CD14-positive monocyte (primary cell): ENCODE data around the gene RREB1. TPM values are rescaled to one million over a fixed set of nuclear protein-coding genes. Genes with fewer than 3 reads are reported as not detected.

Experiments used
- DNase-seq, 3 donors: peaks; one replicate each; pipeline ENCODE4 v3.0.0-alpha.2; 2011 to 2022
- H2AFZ ChIP-seq: 2 replicates; pipeline ENCODE4 v1.6.0; 2012; ENCODE audit warnings: mild to moderate bottlenecking, low read depth, low read length, inconsistent platforms; ENCODE audit not compliant: insufficient read depth, poor library complexity, severe bottlenecking
- H3K27ac ChIP-seq, 2 donors: 1 replicate in 1 of 2; 2 replicates in 1 of 2; pipeline ENCODE4 v1.5.1; 2012 to 2013; ENCODE audit warnings: low read length in 2 of 2, control low read depth in 1 of 2, inconsistent platforms in 1 of 2, low read depth in 1 of 2, mild to moderate bottlenecking in 1 of 2
- H3K27me3 ChIP-seq, 2 donors: one replicate each; pipeline versions ENCODE4 v1.6.0 to v1.6.1; 2011 to 2013; ENCODE audit warnings: low read length in 2 of 2; ENCODE audit not compliant: control insufficient read depth in 2 of 2, insufficient read depth in 2 of 2
- H3K36me3 ChIP-seq, 2 donors: replicated peaks in 1 of 2; 1 replicate in 1 of 2; 2 replicates in 1 of 2; pipeline versions ENCODE4 v1.5.1 to v1.6.1; 2012 to 2013; ENCODE audit warnings: low read length in 2 of 2, control low read depth in 1 of 2, inconsistent platforms in 1 of 2, mild to moderate bottlenecking in 1 of 2; ENCODE audit not compliant: insufficient read depth in 2 of 2, control insufficient read depth in 1 of 2
- H3K4me1 ChIP-seq, 2 donors: 1 replicate in 1 of 2; 2 replicates in 1 of 2; pipeline versions ENCODE4 v1.5.1 to v1.6.1; 2012 to 2013; ENCODE audit warnings: low read length in 2 of 2, control low read depth in 1 of 2, inconsistent platforms in 1 of 2, mild to moderate bottlenecking in 1 of 2, moderate library complexity in 1 of 2; ENCODE audit not compliant: insufficient read depth in 2 of 2, control insufficient read depth in 1 of 2
- H3K4me2 ChIP-seq: replicated peaks from 2 replicates; pipeline ENCODE3; 2012; ENCODE audit warnings: low read length, moderate library complexity, mild to moderate bottlenecking; ENCODE audit not compliant: poor library complexity, severe bottlenecking; ENCODE audit errors: extremely low read depth
- H3K4me3 ChIP-seq, 3 experiments: fragments of 200-600 bp in 1 of 3; sonication (generic) in 1 of 3; replicated peaks in 1 of 3; 1 replicate in 2 of 3; 2 replicates in 1 of 3; pipeline ENCODE4 v1.5.1; 2011 to 2013; ENCODE audit warnings: low read length in 3 of 3, mild to moderate bottlenecking in 3 of 3, control low read depth in 2 of 3, low read depth in 2 of 3, inconsistent platforms in 1 of 3, moderate library complexity in 1 of 3
- H3K79me2 ChIP-seq: 2 replicates; pipeline ENCODE4 v1.6.0; 2012; ENCODE audit warnings: mild to moderate bottlenecking, control low read depth, inconsistent platforms, low read length, moderate library complexity; ENCODE audit not compliant: insufficient read depth
- H3K9ac ChIP-seq: 2 replicates; pipeline ENCODE4 v1.6.0; 2017; ENCODE audit warnings: low read length, mild to moderate bottlenecking; ENCODE audit not compliant: insufficient read depth, poor library complexity, severe bottlenecking
- H3K9me3 ChIP-seq, 2 donors: replicated peaks in 1 of 2; 1 replicate in 1 of 2; 2 replicates in 1 of 2; pipeline versions ENCODE4 v1.5.1 to v1.6.1; 2012 to 2013; ENCODE audit warnings: low read length in 2 of 2, control low read depth in 1 of 2; ENCODE audit not compliant: control insufficient read depth in 1 of 2, insufficient read depth in 1 of 2
- H4K20me1 ChIP-seq: 2 replicates; pipeline ENCODE4 v1.6.0; 2012; ENCODE audit warnings: mild to moderate bottlenecking, low read length, control low read depth, moderate library complexity; ENCODE audit not compliant: insufficient read depth
- H3K27ac Mint-ChIP-seq, 7 donors: one replicate each; pipeline ENCODE4 v1.8.0; 2020; ENCODE audit warnings: mild to moderate bottlenecking in 7 of 7, mixed read lengths in 7 of 7, moderate library complexity in 6 of 7, inconsistent platforms in 2 of 7
- H3K27me3 Mint-ChIP-seq, 3 donors: one replicate each; pipeline ENCODE4 v1.8.0; 2021 to 2022; ENCODE audit warnings: low read depth in 3 of 3, mild to moderate bottlenecking in 3 of 3, mixed read lengths in 3 of 3, moderate library complexity in 3 of 3, inconsistent platforms in 1 of 3
- H3K36me3 Mint-ChIP-seq, 2 donors: one replicate each; pipeline ENCODE4 v1.8.0; 2020; ENCODE audit warnings: mixed read lengths in 2 of 2, inconsistent platforms in 1 of 2, mild to moderate bottlenecking in 1 of 2
- H3K4me1 Mint-ChIP-seq: one replicate; pipeline ENCODE4 v1.8.0; 2020; ENCODE audit warnings: mild to moderate bottlenecking, mixed read lengths
- H3K4me3 Mint-ChIP-seq, 2 donors: one replicate each; pipeline ENCODE4 v1.8.0; 2020; ENCODE audit warnings: mild to moderate bottlenecking in 2 of 2, mixed read lengths in 2 of 2, moderate library complexity in 1 of 2
- H3K9me3 Mint-ChIP-seq, 7 donors: one replicate each; pipeline ENCODE4 v1.8.0; 2020 to 2022; ENCODE audit warnings: mixed read lengths in 7 of 7, mild to moderate bottlenecking in 6 of 7, moderate library complexity in 6 of 7, inconsistent platforms in 2 of 7
- CTCF ChIP-seq: fragments of 200-600 bp; IDR thresholded peaks from one replicate; pipeline ENCODE4 v1.8.0; 2022; ENCODE audit warnings: antibody characterized with exemption, mild to moderate bottlenecking
- WGBS: methylation state at CpG from one replicate; pipeline ENCODE4 v1.1.5; 2013; ENCODE audit warnings: missing lambda C conversion rate; ENCODE audit not compliant: insufficient coverage; 5-methylcytosine and 5-hydroxymethylcytosine counted together
- intact Hi-C, 2 donors: fragments of 100-400 bp; cut with micrococcal nuclease; formaldehyde crosslinking; loops; one replicate each; pipeline versions ENCODE4 v1.15.0 to v1.15.1; 2023
- polyA plus RNA-seq, 3 donors: library from polyadenylated mRNA; depleted of rRNA in 1 of 3; unstranded in 2 of 3; stranded (reverse) in 1 of 3; fragments of 300-500 nt in 2 of 3; fragments of >200 nt in 1 of 3; fragmentation: Illumina TruSeq in 2 of 3; gene quantifications; 1 replicate in 2 of 3; 2 replicates in 1 of 3; pipeline ENCODE4 v1.2.3, GENCODE V29; 2012 to 2021

RREB1 gene
- polyA plus RNA-seq, 3 donors = 2.1 to 15.3 (median 5.6) TPM

GRCh38 chr6:7165002-7165889 is 57.5 kb downstream of the RREB1 start:
- peaks cover 0 to 2% (median 0%) of the 10 kb centered on the region in 7 donors for H3K9me3 Mint-ChIP-seq
- peaks cover 98% of the 10 kb centered on the region for H4K20me1 ChIP-seq
- no peak overlapping the region for H2AFZ ChIP-seq
- peaks cover 0 to 6% (median 0%) of the 10 kb centered on the region in 3 donors for H3K27me3 Mint-ChIP-seq
- peaks cover 12 to 13% of the 10 kb centered on the region in 2 donors for H3K36me3 Mint-ChIP-seq
- WGBS = 97% methylated on average over 5 of the region's 11 CpGs
- no peak for TF ChIP-seq CTCF
- H3K27ac Mint-ChIP-seq = peak overlapping the region; percentile 90 to 97 (median 95)
- H3K4me3 Mint-ChIP-seq = no peak overlapping the region
- peak overlapping the region; percentile 64 for H3K9ac ChIP-seq
- H3K36me3 ChIP-seq = no peaks in the 10 kb centered on the region
- intact Hi-C loops = loop anchor here in 1 of 2 donors (5.0 kb wide), 1 partner anchor 38 kb away; no protein-coding TSS in a partner anchor
- H3K4me1 ChIP-seq = peaks cover 61 to 69% of the 10 kb centered on the region in 2 donors
- no peaks in the 10 kb centered on the region for H3K27me3 ChIP-seq
- peaks cover 100% of the 10 kb centered on the region for H3K79me2 ChIP-seq
- peak overlapping the region in 1 of 3 experiments; percentile 50 for H3K4me3 ChIP-seq
- H3K27ac ChIP-seq = peak overlapping the region; percentile 89 to 96
- H3K4me1 Mint-ChIP-seq = peaks cover 85% of the 10 kb centered on the region
- peak overlapping the region; percentile 56 for H3K4me2 ChIP-seq
- no peak for DNase-seq
- no peaks in the 10 kb centered on the region for H3K9me3 ChIP-seq

- H3K4me1 Mint-ChIP-seq = peaks cover 86% of the 10 kb centered on the region
- peaks cover 0 to 4% (median 0%) of the 10 kb centered on the region in 3 donors for H3K27me3 Mint-ChIP-seq
- Histone ChIP-seq H3K9ac (peak overlapping the region; percentile 64), H3K9me3 (no peaks in the 10 kb centered on the region), H3K4me1 (peaks cover 61 to 67% of the 10 kb centered on the region in 2 donors), H3K27me3 (no peaks in the 10 kb centered on the region), H2AFZ (no peak overlapping the region), H3K79me2 (peaks cover 100% of the 10 kb centered on the region), H3K27ac (peak overlapping the region; percentile 89 to 96), H3K4me3 (peak overlapping the region in 1 of 3 experiments; percentile 50), H3K36me3 (no peaks in the 10 kb centered on the region), H4K20me1 (peaks cover 98% of the 10 kb centered on the region), H3K4me2 (peak overlapping the region; percentile 56)
- DNase-seq = peak in 1 of 3 donors; percentile 40
- peak overlapping the region; percentile 90 to 97 (median 95) for H3K27ac Mint-ChIP-seq
- no peak for TF ChIP-seq CTCF
- 41% methylated on average over 4 of the region's 4 CpGs for WGBS
- intact Hi-C loops = loop anchor here in 1 of 2 donors (5.0 kb wide), 1 partner anchor 39 kb away; no protein-coding TSS in a partner anchor
- H3K36me3 Mint-ChIP-seq = peaks cover 6 to 13% of the 10 kb centered on the region in 2 donors
- peaks cover 0 to 2% (median 0%) of the 10 kb centered on the region in 7 donors for H3K9me3 Mint-ChIP-seq
- H3K4me3 Mint-ChIP-seq = no peak overlapping the region
These were observed 58.1 kb downstream of the RREB1 start for GRCh38 chr6:7165890-7166267.
